GM23338 (cell line): ENCODE results near the gene RORC.

Source experiments
- CTCF ChIP-seq, 2 experiments: fragments of 200-600 bp in 1 of 2; sonication (generic) in 1 of 2; conservative IDR thresholded peaks; 2 replicates each; pipeline versions ENCODE4 v1.5.1 to v1.6.1; 2016 to 2017; ENCODE audit warnings: antibody characterized with exemption in 2 of 2, low read depth in 2 of 2, mild to moderate bottlenecking in 2 of 2, moderate library complexity in 1 of 2
- POLR2AphosphoS5 ChIP-seq: IDR thresholded peaks from 2 replicates; pipeline ENCODE4 v1.6.1; 2016; ENCODE audit warnings: antibody characterized with exemption, low read depth
- STAT1 ChIP-seq: IDR thresholded peaks from one replicate; pipeline ENCODE4 v1.6.1; 2016; ENCODE audit warnings: antibody characterized with exemption; ENCODE audit not compliant: unreplicated experiment

GRCh38 chr1:151834239-151834638 is 2.6 kb upstream of the RORC start:
- TF ChIP-seq CTCF (conservative IDR thresholded peaks at IDR 0.05; ENCODE audit: low read depth in 2 of 2) = no peak
- no peak for TF ChIP-seq POLR2AphosphoS5
- TF ChIP-seq STAT1 = no peak
